A673 (cell line): ENCODE results near the gene CTNNA1. TPM values are rescaled to one million over a fixed set of nuclear protein-coding genes. Genes with fewer than 3 reads are reported as not detected.

Experiments
- BruUV-seq: library from RNA; stranded (reverse); fragments of 400-500 nt; replicated peaks from 2 replicates; lab custom pipeline; 2021; lab: Mats Ljungman, UMichigan
- CTCF ChIA-PET: fragments of 300-600 bp; sonication (Branson Sonifier 250); formaldehyde crosslinking; loops from one replicate; lab custom pipeline; 2022; ENCODE audit warnings: antibody characterized with exemption; lab: Charles Lee
- POLR2A ChIA-PET: fragments of 300-600 bp; sonication (Branson Sonifier 250); formaldehyde crosslinking; loops from one replicate; lab custom pipeline; 2022; ENCODE audit warnings: antibody characterized with exemption; ENCODE audit not compliant: low non-redundant PET; lab: Charles Lee
- DNase-seq: peaks from one replicate; pipeline ENCODE4 v3.0.0-alpha.2; 2015; ENCODE audit warnings: low spot score
- H3K27ac ChIP-seq: fragments of 200-600 bp; sonication (generic); 2 replicates; pipeline ENCODE4 v1.5.1; 2016; ENCODE audit warnings: mixed run types, low read depth, mild to moderate bottlenecking, mixed read lengths, antibody characterized with exemption, low read length; ENCODE audit not compliant: poor library complexity, severe bottlenecking
- H3K27me3 ChIP-seq: fragments of 200-600 bp; sonication (generic); replicated peaks from 2 replicates; pipeline ENCODE4 v1.6.1; 2017; ENCODE audit warnings: mixed run types, low read depth, mild to moderate bottlenecking, mixed read lengths, antibody characterized with exemption, low read length; ENCODE audit not compliant: insufficient read depth, poor library complexity
- H3K36me3 ChIP-seq: fragments of 200-600 bp; sonication (generic); 2 replicates; pipeline ENCODE4 v1.6.1; 2016; ENCODE audit warnings: mixed run types, mild to moderate bottlenecking, mixed read lengths, antibody characterized with exemption, low read length; ENCODE audit not compliant: insufficient read depth, poor library complexity, severe bottlenecking
- H3K4me1 ChIP-seq: fragments of 200-600 bp; sonication (generic); 2 replicates; pipeline ENCODE4 v1.6.1; 2017; ENCODE audit warnings: mixed run types, mild to moderate bottlenecking, mixed read lengths, antibody characterized with exemption, low read length; ENCODE audit not compliant: insufficient read depth, poor library complexity, severe bottlenecking
- H3K4me3 ChIP-seq: fragments of 200-600 bp; sonication (generic); 2 replicates; pipeline ENCODE4 v1.5.1; 2016; ENCODE audit warnings: low read depth, mixed run types, mild to moderate bottlenecking, mixed read lengths, low read length; ENCODE audit not compliant: poor library complexity, severe bottlenecking
- H3K9me3 ChIP-seq: fragments of 200-600 bp; sonication (generic); 2 replicates; pipeline ENCODE4 v1.6.1; 2016; ENCODE audit warnings: mixed run types, low read depth, mild to moderate bottlenecking, mixed read lengths, antibody characterized with exemption, low read length; ENCODE audit not compliant: poor library complexity, severe bottlenecking
- CTCF ChIP-seq: fragments of 300-800, 200-600 bp; sonication (generic); conservative IDR thresholded peaks from 2 replicates; pipeline ENCODE4 v1.5.1; 2017; ENCODE audit warnings: low read depth, mild to moderate bottlenecking, antibody characterized with exemption, low read length, moderate library complexity, mixed read lengths
- EZH2 ChIP-seq: fragments of 200-600 bp; sonication (generic); IDR thresholded peaks from 2 replicates; pipeline ENCODE4 v1.6.1; 2017; ENCODE audit warnings: borderline replicate concordance, low read depth, mild to moderate bottlenecking, mixed read lengths, antibody characterized with exemption, low read length; ENCODE audit not compliant: poor library complexity, severe bottlenecking
- intact Hi-C: fragments of 100-400 bp; cut with micrococcal nuclease; formaldehyde crosslinking; loops from one replicate; pipeline ENCODE4 v1.10.0; 2022; ENCODE audit not compliant: unreplicated experiment
- total RNA-seq: library from RNA; stranded (reverse); gene quantifications from 2 replicates; pipeline ENCODE4 v1.2.3, GENCODE V29; 2021

CTNNA1 gene
- total RNA-seq, 1 experiment from 2014 or later, result 249 TPM

GRCh38 chr5:138942066-138942465, 188.8 kb downstream of the CTNNA1 start:
- ChIA-PET POLR2A (no interaction called here), CTCF (no interaction called here)

GRCh38 chr5:138942861-138943260, 189.6 kb downstream of the CTNNA1 start:
- Histone ChIP-seq H3K27me3 (no peaks in the 10 kb centered on the region), H3K4me3 (no peak overlapping the region), H3K4me1 (no peaks in the 10 kb centered on the region), H3K36me3 (no peaks in the 10 kb centered on the region), H3K27ac (no peak overlapping the region), H3K9me3 (no peaks in the 10 kb centered on the region)
- ChIA-PET POLR2A (no interaction called here), CTCF (no interaction called here)
- BruUV-seq, result no TSS peak
- TF ChIP-seq EZH2 (no peak), CTCF (no peak)
- intact Hi-C loops, result no loop called here
- DNase-seq, result no peak

More at GRCh38 chr5:138942066-138942465, 188.8 kb downstream of the CTNNA1 start:
- DNase-seq, result no peak
- Histone ChIP-seq H3K9me3 (no peaks in the 10 kb centered on the region), H3K27ac (no peak overlapping the region), H3K36me3 (no peaks in the 10 kb centered on the region), H3K4me3 (no peak overlapping the region), H3K4me1 (no peaks in the 10 kb centered on the region), H3K27me3 (no peaks in the 10 kb centered on the region)
- intact Hi-C loops, result no loop called here
- TF ChIP-seq EZH2, result no peak
- TF ChIP-seq CTCF, result no peak
- BruUV-seq, result no TSS peak

GRCh38 chr5:138943599-138944173, 190.5 kb downstream of the CTNNA1 start:
- Histone ChIP-seq H3K27me3 (no peaks in the 10 kb centered on the region), H3K9me3 (no peaks in the 10 kb centered on the region), H3K27ac (no peak overlapping the region), H3K4me1 (peaks cover 1% of the 10 kb centered on the region), H3K36me3 (no peaks in the 10 kb centered on the region), H3K4me3 (no peak overlapping the region)
- ChIA-PET POLR2A (no interaction called here), CTCF (no interaction called here)
- BruUV-seq, result no TSS peak
- TF ChIP-seq CTCF, result no peak
- no peak for TF ChIP-seq EZH2
- intact Hi-C loops, result no loop called here
- no peak for DNase-seq
